HepG2 (cell line): ENCODE data around the gene CRIM1. TPM values are rescaled to one million over a fixed set of nuclear protein-coding genes. Genes with fewer than 3 reads are reported as not detected.

ENCODE experiments used
- polyA plus RNA-seq, 8 experiments: library from polyadenylated mRNA; depleted of rRNA in 3 of 8; stranded (reverse) in 7 of 8; unstranded in 1 of 8; fragments of >200 nt; fragmentation: Illumina TruSeq in 4 of 8; extraction: Trizol in 4 of 8; gene quantifications; 2 replicates each; pipeline versions ENCODE4 v1.2.1 to v1.2.3, GENCODE V29; 2011 to 2016; ENCODE audit warnings: low read depth in 4 of 8, missing spikeins in 1 of 8, mixed read lengths in 1 of 8; ENCODE audit not compliant: insufficient read depth in 1 of 8
- total RNA-seq, 5 experiments: library from RNA; depleted of rRNA; stranded (reverse); fragments of >200 nt; fragmentation: Illumina TruSeq; extraction: Trizol; gene quantifications; 2 replicates each; pipeline ENCODE4 v1.2.3, GENCODE V29; 2016; ENCODE audit warnings: low read depth in 1 of 5

The CRIM1 gene
- total and polyA plus RNA-seq, 2 of the 13 experiments (the other 11 are each of a cell fraction or from before 2014, with no cell fraction given), result 39.1 to 69.9 TPM

Other genes with a start within 250 kb of the CRIM1 start
- gene FEZ2, start 242.4 kb downstream of the CRIM1 start, total RNA-seq (2016; rRNA removed; fragmentation: Illumina TruSeq; extraction: Trizol), result 59.1 and 59.3 TPM in 2 replicates
- 30.0 and 42.5 TPM in 2 replicates for gene FEZ2, start 242.4 kb downstream of the CRIM1 start, polyA plus RNA-seq (2011; rRNA removed)